Muscle of leg (tissue), 11 donors: Measurements from ENCODE around the gene CCHCR1. TPM values are rescaled to one million over a fixed set of nuclear protein-coding genes. Genes with fewer than 3 reads are reported as not detected.
"Not testable (repeated sequence)": the region's sequence is repeated elsewhere in the genome, so short reads cannot be mapped to it uniquely, and the experiment has no call there.

Experiments used
- DNase-seq: peaks from one replicate; pipeline ENCODE4 v3.0.0; 2013
- H3K27ac ChIP-seq: one replicate; pipeline ENCODE4 v1.5.1; 2013; ENCODE audit warnings: mild to moderate bottlenecking, low read length, control low read depth
- H3K27me3 ChIP-seq: one replicate; pipeline ENCODE4 v1.6.1; 2013; ENCODE audit warnings: low read length; ENCODE audit not compliant: control insufficient read depth, insufficient read depth
- H3K36me3 ChIP-seq: one replicate; pipeline ENCODE4 v1.6.1; 2013; ENCODE audit warnings: low read length; ENCODE audit not compliant: control insufficient read depth, insufficient read depth
- H3K4me1 ChIP-seq: one replicate; pipeline ENCODE4 v1.6.1; 2013; ENCODE audit warnings: low read length; ENCODE audit not compliant: control insufficient read depth, insufficient read depth
- H3K4me3 ChIP-seq: one replicate; pipeline ENCODE4 v1.5.1; 2013; ENCODE audit warnings: low read length, control low read depth
- H3K9me3 ChIP-seq: replicated peaks from 2 replicates; pipeline ENCODE4 v1.6.1; 2013; ENCODE audit warnings: low read depth, low read length; ENCODE audit not compliant: control insufficient read depth
- WGBS: methylation state at CpG from one replicate; pipeline ENCODE4 v1.1.5; 2013; ENCODE audit warnings: missing lambda C conversion rate; ENCODE audit not compliant: insufficient coverage; 5-methylcytosine and 5-hydroxymethylcytosine counted together
- polyA plus RNA-seq, 8 donors: library from polyadenylated mRNA; unstranded; fragments of 120-200 nt; gene quantifications; one replicate each; pipeline versions ENCODE4 v1.2.1 to v1.2.3, GENCODE V29; 2013; ENCODE audit warnings: inconsistent platforms in 1 of 8, low replicate concordance in 1 of 8; ENCODE audit not compliant: insufficient read length in 8 of 8, insufficient read depth in 1 of 8
- total RNA-seq: library from RNA; stranded (reverse); fragments of 120-200 nt; gene quantifications from one replicate; pipeline ENCODE4 v1.2.4, GENCODE V29; 2013

Gene CCHCR1
- total and polyA plus RNA-seq, 9 donors: 15.1 to 21.2 (median 17.0) TPM

DNA sequence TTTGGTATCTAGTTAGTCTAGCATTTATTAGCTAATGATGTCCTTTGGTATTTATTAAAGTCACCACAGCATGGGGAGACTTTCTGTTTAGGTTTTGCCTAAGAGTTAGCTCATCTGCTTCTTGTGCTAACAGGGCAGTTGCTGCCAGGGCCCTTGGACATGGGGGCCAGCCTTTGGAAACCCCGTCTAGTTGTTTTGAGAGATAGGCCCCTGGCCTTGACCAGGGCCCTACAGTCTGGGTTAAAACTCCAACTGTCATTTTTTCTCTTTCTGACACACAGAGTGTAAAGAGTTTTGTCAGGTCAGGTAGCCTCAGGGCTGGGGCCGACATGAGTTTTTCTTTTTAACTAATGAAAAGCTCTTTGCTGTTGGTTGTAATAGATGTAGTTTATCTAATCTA lies 25.7 kb upstream of the CCHCR1 start:
- not testable (repeated sequence) for DNase-seq, H3K27me3 ChIP-seq, H3K27ac ChIP-seq, H3K9me3 ChIP-seq, H3K36me3 ChIP-seq, H3K4me3 ChIP-seq, H3K4me1 ChIP-seq
- 83% methylated on average over 1 of the region's 2 CpGs for WGBS

DNA sequence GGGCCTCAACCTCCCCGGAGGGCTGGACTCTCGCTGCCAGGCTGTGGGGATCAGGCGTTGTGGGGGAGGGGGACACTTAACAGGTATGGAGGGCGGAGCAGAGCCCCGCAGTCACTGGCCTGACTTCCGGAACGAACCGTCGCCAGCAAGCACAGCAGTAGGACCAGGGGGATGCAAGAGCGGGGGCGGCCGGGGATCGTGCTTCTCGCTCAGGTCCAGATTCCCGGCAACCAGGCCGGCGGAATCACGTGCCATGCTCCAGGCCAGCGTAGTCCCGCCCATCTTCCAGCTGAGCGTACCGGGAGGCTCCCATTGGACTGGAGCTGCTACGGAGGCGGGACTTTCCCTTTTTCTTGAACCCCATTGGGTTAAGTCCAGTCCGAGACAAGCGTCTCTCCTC lies 22.9 kb upstream of the CCHCR1 start:
- no peaks in the 10 kb centered on the region for H3K27me3 ChIP-seq
- H3K4me1 ChIP-seq: peaks cover 6% of the 10 kb centered on the region
- no peaks in the 10 kb centered on the region for H3K9me3 ChIP-seq
- no peak overlapping the region for H3K27ac ChIP-seq
- 57% methylated on average over 19 of the region's 26 CpGs for WGBS
- no peaks in the 10 kb centered on the region for H3K36me3 ChIP-seq
- H3K4me3 ChIP-seq: peak overlapping the region; percentile 18
- peak; percentile 83 for DNase-seq

DNA sequence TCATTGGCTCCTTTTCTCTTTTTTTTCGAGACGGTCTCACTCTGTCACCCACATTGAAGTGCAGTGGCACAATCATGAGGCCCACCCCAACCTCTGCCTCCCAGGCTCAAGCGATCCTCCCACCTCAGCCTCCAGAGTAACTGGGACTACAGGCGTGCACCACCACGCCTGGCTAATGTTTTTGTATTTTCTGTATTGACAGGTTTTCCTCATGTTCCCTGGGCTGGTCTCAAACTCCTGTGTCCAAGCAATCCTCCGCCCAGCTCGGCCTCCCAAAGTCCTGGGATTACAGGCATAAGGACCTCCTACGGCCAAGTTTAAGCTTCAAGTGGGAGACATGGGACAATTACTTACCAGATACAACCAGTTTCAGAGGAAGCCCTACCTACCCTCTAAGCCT lies 22.3 kb upstream of the CCHCR1 start:
- DNase-seq: no peak
- Histone ChIP-seq H3K4me1 (peaks cover 13% of the 10 kb centered on the region), H3K9me3 (no peaks in the 10 kb centered on the region), H3K27ac (no peak overlapping the region), H3K36me3 (no peaks in the 10 kb centered on the region), H3K4me3 (no peak overlapping the region), H3K27me3 (no peaks in the 10 kb centered on the region)
- 92% methylated on average over 5 of the region's 8 CpGs for WGBS

DNA sequence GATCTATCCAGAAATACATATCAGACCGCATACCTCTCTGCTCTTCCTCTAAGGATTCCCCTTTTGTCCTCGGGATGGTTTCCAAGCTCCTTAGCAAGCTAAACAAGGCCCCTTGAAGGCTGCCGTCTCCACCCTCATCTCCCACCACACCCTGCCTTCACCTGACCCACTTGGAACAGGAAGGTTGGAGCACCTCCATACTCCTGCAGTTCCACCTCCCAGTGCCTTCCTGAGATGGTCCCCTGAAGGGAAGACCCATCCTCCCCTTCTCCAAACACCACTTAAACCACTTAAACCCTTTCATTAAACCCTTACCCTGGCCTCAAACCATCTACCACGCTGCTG lies 21.4 kb upstream of the CCHCR1 start:
- Histone ChIP-seq H3K27me3 (no peaks in the 10 kb centered on the region), H3K36me3 (no peaks in the 10 kb centered on the region), H3K27ac (no peak overlapping the region), H3K4me3 (no peak overlapping the region), H3K4me1 (peaks cover 13% of the 10 kb centered on the region), H3K9me3 (no peaks in the 10 kb centered on the region)
- WGBS: 66% methylated on average over 4 of the region's 4 CpGs
- no peak for DNase-seq

DNA sequence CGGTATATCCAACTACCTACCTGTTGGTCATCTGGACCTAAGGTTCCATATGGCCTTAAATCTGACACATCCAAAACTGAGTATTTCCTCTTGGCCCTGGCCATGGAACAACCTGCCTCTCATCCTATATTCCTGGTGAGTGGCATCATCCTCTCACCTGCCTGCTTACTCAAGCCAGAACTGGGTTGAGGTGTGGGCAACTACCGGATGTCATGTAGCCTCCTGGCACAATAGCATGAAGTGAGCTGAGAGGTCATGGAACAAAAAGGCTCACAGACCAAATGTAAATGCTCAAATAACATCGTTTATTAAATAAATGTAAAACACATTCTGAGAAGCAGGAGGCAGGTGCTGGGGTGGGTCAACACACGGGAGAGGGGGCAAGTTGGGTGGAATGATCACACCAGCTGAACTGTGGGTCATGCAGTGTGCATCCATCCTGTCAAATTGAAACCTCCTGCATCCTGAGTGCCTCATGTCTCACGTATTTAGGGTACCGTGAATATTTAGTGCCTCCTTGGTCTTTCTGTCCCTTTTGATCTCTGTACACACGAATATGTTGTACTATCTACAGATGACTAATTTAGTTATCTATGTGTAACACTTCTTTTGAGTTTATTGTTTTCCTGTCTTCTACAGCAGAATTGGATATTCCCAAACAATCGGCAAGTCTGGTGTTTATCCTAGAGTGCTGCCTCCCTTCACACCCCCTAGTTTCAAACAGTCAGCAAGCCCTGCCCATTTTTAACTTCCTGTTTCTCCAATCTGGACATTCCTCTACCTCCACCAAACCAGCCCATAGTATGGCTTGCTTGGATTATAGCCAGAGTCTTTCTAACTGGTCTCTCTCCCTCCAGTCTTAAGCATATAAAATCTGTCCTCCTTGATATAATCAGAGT lies 20.8 kb upstream of the CCHCR1 start:
- H3K27ac ChIP-seq: no peak overlapping the region
- H3K27me3 ChIP-seq: no peaks in the 10 kb centered on the region
- no peak for DNase-seq
- no peaks in the 10 kb centered on the region for H3K36me3 ChIP-seq
- no peaks in the 10 kb centered on the region for H3K9me3 ChIP-seq
- WGBS: 49% methylated on average over 3 of the region's 8 CpGs
- H3K4me3 ChIP-seq: no peak overlapping the region
- H3K4me1 ChIP-seq: peaks cover 13% of the 10 kb centered on the region

DNA sequence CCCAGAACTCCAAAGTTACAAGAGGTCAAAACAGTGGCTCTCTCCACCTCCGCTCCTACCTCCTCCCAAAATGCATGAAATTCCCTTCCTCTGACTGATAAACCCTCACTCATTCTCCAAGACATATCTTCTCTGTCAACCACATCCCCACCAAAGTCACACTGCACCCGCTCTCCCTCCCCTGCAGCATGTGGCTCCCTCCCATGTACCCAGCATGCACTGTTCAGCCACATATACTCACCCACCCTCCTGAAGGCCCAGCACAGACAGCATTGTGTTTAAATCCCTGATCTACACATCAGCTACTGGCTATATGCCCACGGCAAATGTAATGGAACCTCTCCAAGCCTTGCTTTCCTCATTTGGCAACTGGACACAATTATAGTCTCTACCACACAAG lies 18.4 kb upstream of the CCHCR1 start:
- no peak overlapping the region for H3K4me3 ChIP-seq
- H3K36me3 ChIP-seq: no peaks in the 10 kb centered on the region
- peaks cover 3% of the 10 kb centered on the region for H3K27me3 ChIP-seq
- H3K9me3 ChIP-seq: no peaks in the 10 kb centered on the region
- H3K4me1 ChIP-seq: peaks cover 13% of the 10 kb centered on the region
- H3K27ac ChIP-seq: peak overlapping the region; percentile 29
- DNase-seq: peak; percentile 61
- 75% methylated on average over 2 of the region's 3 CpGs for WGBS

DNA sequence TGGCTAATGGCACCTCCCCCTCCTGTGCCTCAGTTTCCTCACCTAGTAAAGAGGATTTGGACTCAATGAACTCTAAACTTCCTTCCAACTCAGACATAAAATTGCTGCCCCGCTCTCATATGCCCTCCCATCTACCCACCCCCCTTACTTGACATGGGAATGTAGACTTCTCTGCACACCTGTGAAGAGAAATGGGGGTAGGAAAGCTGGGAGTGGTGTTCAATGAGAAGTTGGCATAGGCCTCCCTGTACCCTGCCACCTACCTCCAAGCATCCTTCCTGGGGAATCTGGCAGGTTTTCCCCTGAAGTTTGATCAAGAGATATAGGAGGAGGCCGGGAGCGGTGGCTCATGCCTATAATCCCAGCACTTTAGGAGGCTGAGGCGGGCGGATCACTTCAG lies 16.8 kb upstream of the CCHCR1 start:
- H3K9me3 ChIP-seq: no peaks in the 10 kb centered on the region
- no peaks in the 10 kb centered on the region for H3K36me3 ChIP-seq
- no peak overlapping the region for H3K27ac ChIP-seq
- H3K27me3 ChIP-seq: peaks cover 10% of the 10 kb centered on the region
- H3K4me1 ChIP-seq: peaks cover 13% of the 10 kb centered on the region
- 88% methylated on average over 3 of the region's 5 CpGs for WGBS
- no peak for DNase-seq
- H3K4me3 ChIP-seq: no peak overlapping the region

DNA sequence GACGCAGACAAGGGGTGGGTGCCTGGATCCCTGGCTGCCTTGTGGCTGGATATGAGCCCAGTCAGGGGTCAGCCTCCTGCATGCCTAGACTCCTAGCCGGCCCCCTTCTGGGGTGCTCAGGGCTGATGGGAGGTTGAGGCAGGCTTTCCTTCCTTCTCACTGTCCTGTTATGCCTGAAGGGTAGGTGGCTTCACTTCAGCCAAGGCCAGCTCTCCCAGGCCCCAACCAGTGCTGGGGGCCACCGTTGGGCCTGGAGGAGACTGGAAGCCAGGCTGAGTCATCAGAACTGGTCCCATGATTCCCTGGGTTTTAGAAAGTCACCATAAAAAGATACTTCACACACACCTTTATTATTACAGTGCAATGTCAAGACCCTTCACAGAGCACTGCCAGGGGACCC lies 15.8 kb upstream of the CCHCR1 start:
- DNase-seq: no peak
- Histone ChIP-seq H3K4me3 (no peak overlapping the region), H3K9me3 (no peaks in the 10 kb centered on the region), H3K27me3 (peaks cover 10% of the 10 kb centered on the region), H3K4me1 (peaks cover 13% of the 10 kb centered on the region), H3K27ac (no peak overlapping the region), H3K36me3 (no peaks in the 10 kb centered on the region)
- WGBS: 72% methylated on average over 3 of the region's 3 CpGs

DNA sequence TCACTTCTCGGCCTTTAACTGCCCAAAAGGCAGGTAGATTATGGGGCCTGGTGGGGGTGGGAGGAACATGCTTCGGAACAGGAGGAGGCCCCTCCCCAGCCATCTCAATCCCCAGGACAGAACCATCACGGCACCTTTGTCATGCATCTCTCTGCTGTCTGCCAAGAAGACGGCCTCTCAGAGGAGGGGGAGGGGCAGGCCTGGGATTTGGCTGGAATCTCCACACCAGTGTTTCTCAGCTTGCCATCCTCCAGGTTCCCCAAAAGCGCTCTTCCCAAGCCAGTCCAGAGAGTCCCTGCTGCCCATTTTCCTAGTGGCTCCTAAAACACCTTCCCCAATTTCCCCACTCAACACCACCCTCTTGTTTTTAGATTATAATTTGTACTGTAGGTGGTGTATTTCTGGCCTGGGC lies 15.4 kb upstream of the CCHCR1 start:
- Histone ChIP-seq H3K27me3 (peaks cover 10% of the 10 kb centered on the region), H3K27ac (no peak overlapping the region), H3K36me3 (no peaks in the 10 kb centered on the region), H3K9me3 (no peaks in the 10 kb centered on the region), H3K4me1 (peaks cover 13% of the 10 kb centered on the region), H3K4me3 (no peak overlapping the region)
- DNase-seq: no peak
- WGBS: 50% methylated on average over 2 of the region's 5 CpGs

DNA sequence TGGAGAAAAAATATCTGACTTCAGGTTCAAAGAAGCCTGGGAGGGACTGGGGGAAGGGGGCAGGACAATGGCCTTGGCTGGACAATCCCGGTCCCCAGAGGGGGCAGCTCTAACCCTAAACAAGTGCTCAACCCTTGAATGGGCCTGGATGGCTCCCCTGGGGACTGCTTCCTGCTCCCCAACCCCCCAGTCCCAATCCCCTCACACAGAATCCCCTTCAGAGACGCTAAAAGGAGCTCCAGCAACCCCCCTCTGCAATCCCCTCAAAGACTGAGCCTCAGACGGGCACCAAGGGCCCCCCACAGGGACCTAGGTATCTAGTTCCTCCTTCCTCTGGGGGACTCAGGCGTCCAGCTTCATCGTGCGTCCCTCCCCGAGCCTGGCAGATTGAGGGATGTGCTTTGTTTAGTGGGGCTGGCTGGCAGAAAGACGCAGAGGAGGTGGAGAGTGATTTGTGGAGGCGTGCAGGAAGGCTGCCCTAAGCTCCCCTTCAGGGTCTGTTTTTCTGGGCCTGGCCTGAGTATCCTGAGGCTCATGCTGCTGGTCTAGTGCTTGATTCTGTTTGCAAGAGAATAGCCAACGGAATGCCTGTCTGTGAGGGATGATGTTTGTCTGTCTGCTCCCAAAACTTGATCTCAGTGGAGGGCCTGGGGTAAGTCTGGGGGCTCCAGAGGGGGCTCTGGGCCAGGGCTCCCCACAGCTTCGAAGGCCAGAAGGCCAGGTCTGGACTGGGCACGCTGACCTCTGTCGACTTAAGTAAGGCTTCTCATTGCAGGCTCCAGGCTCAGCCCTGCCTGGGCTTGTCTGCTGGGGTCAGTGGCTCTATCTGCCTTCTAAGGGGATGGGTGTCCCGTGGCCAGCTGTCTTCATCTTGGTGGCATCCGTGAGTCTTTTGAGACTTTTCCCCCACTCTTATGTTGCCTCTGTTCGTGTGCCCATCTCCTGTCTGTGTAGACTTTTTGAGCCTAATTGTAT lies 14.6 kb upstream of the CCHCR1 start:
- no peaks in the 10 kb centered on the region for H3K36me3 ChIP-seq
- no peak overlapping the region for H3K4me3 ChIP-seq
- H3K27me3 ChIP-seq: peaks cover 10% of the 10 kb centered on the region
- DNase-seq: no peak
- H3K27ac ChIP-seq: no peak overlapping the region
- WGBS: 35% methylated on average over 12 of the region's 16 CpGs
- H3K4me1 ChIP-seq: peaks cover 13% of the 10 kb centered on the region
- no peaks in the 10 kb centered on the region for H3K9me3 ChIP-seq
